ENCODE data around the gene UBE4B. TPM values are rescaled to one million over a fixed set of nuclear protein-coding genes. Genes with fewer than 3 reads are reported as not detected.

UBE4B gene
- total and polyA plus RNA-seq, 2 of the 4 experiments (the other 2 are of a cell fraction): 26.5 to 39.3 TPM

DNA sequence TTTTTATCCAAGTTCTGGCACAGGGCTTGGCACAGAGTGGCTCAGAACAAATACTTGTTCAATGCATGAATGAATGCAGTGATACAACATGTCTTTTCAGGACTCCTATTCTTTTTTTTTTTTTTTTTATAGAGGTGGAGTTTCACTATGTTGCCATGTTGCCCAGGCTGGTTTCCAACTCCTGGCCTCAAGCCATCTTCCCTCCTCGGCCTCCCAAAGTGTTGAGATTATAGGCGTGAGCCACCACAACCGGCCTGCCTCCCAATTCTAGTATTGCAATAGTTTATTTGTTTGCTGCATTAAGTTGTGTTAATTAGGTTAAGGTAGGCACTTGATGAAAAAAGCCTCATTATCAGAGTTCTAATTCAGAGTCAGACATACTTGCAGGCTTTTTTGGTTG lies 17.9 kb downstream of the UBE4B start:
- dilution Hi-C loops (cut with HindIII; ENCODE audit: low sequenced_read_pairs, unreplicated experiment) (no loop called here), in situ Hi-C loops (cut with MboI; ENCODE audit: low sequenced_read_pairs) (no loop called here), intact Hi-C loops (cut with micrococcal nuclease) (no loop called here)
- Histone ChIP-seq H2BK5ac (ENCODE audit: low read depth, low read length, poor library complexity, severe bottlenecking) (no peak overlapping the region), H4K20me1 (ENCODE audit: insufficient read depth, low read length) (peaks cover 53% of the 10 kb centered on the region), H3K9ac (ENCODE audit: low read depth, low read length) (no peak overlapping the region), H2AK5ac (ENCODE audit: low read depth, low read length) (no peak overlapping the region), H3K14ac (replicated peaks; ENCODE audit: low read depth, low read length) (no peak overlapping the region), H3K27ac (ENCODE audit: insufficient read depth, low read length) (no peak overlapping the region), H3K23ac (ENCODE audit: low read depth, low read length) (no peak overlapping the region), H3K56ac (ENCODE audit: extremely low read depth, insufficient read depth, low read length) (no peak overlapping the region), H2BK20ac (ENCODE audit: low read depth, low read length) (no peak overlapping the region), H2BK15ac (ENCODE audit: low read depth, low read length) (no peak overlapping the region), H4K8ac (ENCODE audit: low read depth in 2 of 2, low read length in 2 of 2) (no peak overlapping the region), H3K9me1 (ENCODE audit: insufficient read depth, low read length) (peaks cover 22% of the 10 kb centered on the region), H3K79me1 (ENCODE audit: low read depth in 1 of 2, low read length in 2 of 2) (peaks cover 41 to 89% of the 10 kb centered on the region in 2 experiments), H3K18ac (ENCODE audit: low read depth, low read length) (no peak overlapping the region), H3K4me3 (ENCODE audit: insufficient read depth, low read depth, low read length) (no peak overlapping the region), H3K9me3 (ENCODE audit: control insufficient read depth, insufficient read depth, low read length) (no peaks in the 10 kb centered on the region), H4K5ac (ENCODE audit: low read depth, low read length) (no peak overlapping the region), H3K4ac (ENCODE audit: low read depth, low read length) (no peak overlapping the region), H2AK9ac (replicated peaks; ENCODE audit: low read depth, low read length, poor library complexity) (no peak overlapping the region), H3K36me3 (ENCODE audit: control insufficient read depth, insufficient read depth, low read length) (peaks cover 2% of the 10 kb centered on the region; the same call in 1 of the 2 replicates), H3K4me1 (ENCODE audit: control insufficient read depth, insufficient read depth, low read length) (peaks cover 9% of the 10 kb centered on the region), H3K4me2 (ENCODE audit: low read depth, low read length) (no peak overlapping the region), H3K27me3 (ENCODE audit: control insufficient read depth, insufficient read depth, low read length) (no peaks in the 10 kb centered on the region), H2BK120ac (ENCODE audit: low read depth, low read length) (no peak overlapping the region), H2AFZ (replicated peaks; ENCODE audit: low read length, poor library complexity) (no peak overlapping the region), H4K91ac (ENCODE audit: insufficient read depth, low read depth, low read length) (no peak overlapping the region)
- WGBS, 2 experiments (ENCODE audit: extremely low coverage in 2 of 2, insufficient read length in 1 of 2): no CpG with 5 or more reads among the region's 3 CpGs
- DNase-seq: no peak
- TF ChIP-seq BHLHE40 (IDR thresholded peaks at IDR 0.05; ENCODE audit: low read depth, low read length): no peak
- TF ChIP-seq SMC3 (IDR thresholded peaks at IDR 0.05; ENCODE audit: low read depth, low read length): no peak
- ChIA-PET CTCF (no interaction called here), POLR2A (ENCODE audit: unreplicated experiment) (no interaction called here)
- BruUV-seq (replicated peaks): no TSS peak
- no peak for ATAC-seq (ENCODE audit: low read depth)
